GM06990 (cell line): Measurements from ENCODE around the gene CRYGA.

Experiments used
- DNase-seq: peaks from one replicate; pipeline ENCODE4 v3.0.0-alpha.2; 2011; ENCODE audit not compliant: insufficient read length; ENCODE audit errors: extremely low read depth
- H3K27me3 ChIP-seq: replicated peaks from 2 replicates; pipeline ENCODE4 v1.6.0; 2011; ENCODE audit warnings: low read length; ENCODE audit not compliant: control insufficient read depth, insufficient read depth
- H3K36me3 ChIP-seq: 2 replicates; pipeline ENCODE4 v1.5.1; 2011; ENCODE audit warnings: low read length; ENCODE audit not compliant: control insufficient read depth, insufficient read depth
- H3K4me3 ChIP-seq: replicated peaks from 2 replicates; pipeline ENCODE4 v1.5.1; 2011; ENCODE audit warnings: low read depth, mild to moderate bottlenecking, control low read depth, low read length
- TF ChIP-seq, protein P1 (sequence below): IDR thresholded peaks from 2 replicates; pipeline ENCODE4 v1.5.1; 2011; ENCODE audit warnings: low read length, control low read depth, mild to moderate bottlenecking, inconsistent platforms; ENCODE audit not compliant: insufficient read depth, poor library complexity, severe bottlenecking

CRYGA gene

DNA sequence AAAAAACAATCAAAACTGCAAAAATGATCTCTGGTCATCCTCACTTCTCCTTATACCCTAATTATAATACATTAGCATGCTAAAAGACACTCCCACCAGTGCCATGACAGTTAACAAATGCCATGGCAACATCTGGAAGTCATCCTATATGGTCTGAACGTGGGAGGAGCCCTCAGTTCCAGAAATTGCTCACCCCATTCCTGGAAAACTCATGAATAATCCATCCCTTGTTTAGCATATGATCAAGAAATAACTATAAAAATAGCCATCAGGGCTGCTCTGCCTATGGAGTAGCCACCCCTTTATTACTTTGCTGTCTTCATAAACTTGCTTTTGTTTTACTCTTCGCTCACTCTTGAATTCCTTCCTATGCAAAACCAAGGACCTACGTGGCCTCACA, 32.1 kb upstream of the CRYGA start:
- TF ChIP-seq, protein P1, sequence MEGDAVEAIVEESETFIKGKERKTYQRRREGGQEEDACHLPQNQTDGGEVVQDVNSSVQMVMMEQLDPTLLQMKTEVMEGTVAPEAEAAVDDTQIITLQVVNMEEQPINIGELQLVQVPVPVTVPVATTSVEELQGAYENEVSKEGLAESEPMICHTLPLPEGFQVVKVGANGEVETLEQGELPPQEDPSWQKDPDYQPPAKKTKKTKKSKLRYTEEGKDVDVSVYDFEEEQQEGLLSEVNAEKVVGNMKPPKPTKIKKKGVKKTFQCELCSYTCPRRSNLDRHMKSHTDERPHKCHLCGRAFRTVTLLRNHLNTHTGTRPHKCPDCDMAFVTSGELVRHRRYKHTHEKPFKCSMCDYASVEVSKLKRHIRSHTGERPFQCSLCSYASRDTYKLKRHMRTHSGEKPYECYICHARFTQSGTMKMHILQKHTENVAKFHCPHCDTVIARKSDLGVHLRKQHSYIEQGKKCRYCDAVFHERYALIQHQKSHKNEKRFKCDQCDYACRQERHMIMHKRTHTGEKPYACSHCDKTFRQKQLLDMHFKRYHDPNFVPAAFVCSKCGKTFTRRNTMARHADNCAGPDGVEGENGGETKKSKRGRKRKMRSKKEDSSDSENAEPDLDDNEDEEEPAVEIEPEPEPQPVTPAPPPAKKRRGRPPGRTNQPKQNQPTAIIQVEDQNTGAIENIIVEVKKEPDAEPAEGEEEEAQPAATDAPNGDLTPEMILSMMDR, result no peak
- DNase-seq, result no peak
- no peak overlapping the region for H3K4me3 ChIP-seq

DNA sequence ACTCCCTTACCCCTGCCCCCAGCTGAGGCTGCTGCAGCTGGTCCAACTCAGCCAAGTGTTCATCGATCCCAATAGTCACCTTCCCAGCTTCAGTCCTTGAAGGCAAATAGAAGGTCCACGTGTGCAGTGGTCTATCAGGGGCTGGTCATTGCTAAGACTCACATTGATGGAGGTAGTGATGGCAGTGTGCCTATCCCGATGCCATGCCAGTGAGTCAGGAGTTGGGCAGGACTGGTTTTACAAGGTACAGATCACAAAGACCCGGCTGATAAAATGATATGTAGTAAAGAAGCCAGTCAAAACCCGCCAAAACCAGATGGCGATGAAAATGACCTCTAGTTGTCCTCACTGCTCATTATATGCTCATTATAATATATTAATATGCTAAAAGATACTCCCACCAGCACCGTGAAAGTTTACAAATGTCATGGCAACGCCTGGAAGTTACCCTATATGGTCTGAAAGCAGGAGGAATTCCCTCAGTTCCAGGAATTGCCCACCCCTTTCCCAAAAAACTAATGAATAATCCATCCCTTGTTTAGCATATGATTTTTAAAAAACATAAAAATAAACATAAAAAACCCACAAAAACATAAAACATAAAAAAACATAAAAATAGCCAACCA, 29.3 kb upstream of the CRYGA start:
- no peak overlapping the region for H3K4me3 ChIP-seq
- TF ChIP-seq, protein P1, result no peak
- DNase-seq, result no peak

More for the DNA sequence above, 32.1 kb upstream of the CRYGA start:
- Histone ChIP-seq H3K36me3 (no peaks in the 10 kb centered on the region), H3K27me3 (no peaks in the 10 kb centered on the region)

DNA sequence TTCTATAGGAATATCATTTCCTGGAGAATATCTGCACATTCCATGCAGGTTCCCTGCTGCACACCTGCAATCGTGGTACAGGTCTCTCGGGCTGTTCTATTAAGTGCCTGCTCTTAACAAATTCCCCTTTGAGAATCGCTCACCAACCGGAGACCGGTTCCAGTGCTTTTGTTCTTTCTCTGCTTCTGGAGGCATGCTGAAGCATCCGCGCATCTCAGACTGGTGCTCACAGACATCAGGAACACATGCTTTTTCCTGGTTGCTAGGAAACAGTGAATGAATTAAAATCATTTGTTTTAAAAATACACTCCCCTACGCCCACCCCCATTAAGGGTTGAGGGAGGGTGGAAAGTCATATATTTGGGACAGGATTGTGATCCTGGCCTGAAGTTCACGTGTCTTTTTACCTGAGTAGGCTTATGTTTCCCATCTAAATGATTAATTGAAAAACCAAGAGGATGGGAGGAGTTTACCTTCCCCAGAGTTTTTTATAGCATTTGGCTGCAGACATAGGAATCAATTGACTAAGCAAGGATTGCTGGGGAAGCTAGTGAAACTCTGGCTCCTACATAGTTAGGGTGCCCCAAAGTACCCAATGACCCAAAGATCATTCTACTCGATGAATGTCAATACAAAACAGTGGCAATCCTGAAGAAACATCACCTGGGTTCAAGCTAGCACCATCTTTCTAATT, 26.6 kb upstream of the CRYGA start, which contains the start of gene C2orf80:
Gene C2orf80, minus strand, starts transcription at position 221 of the 694 bp plus-strand sequence. CDS start 3,044 bp downstream, outside the sequence.
- no peaks in the 10 kb centered on the region for H3K27me3 ChIP-seq
- H3K36me3 ChIP-seq, result no peaks in the 10 kb centered on the region
- DNase-seq, result no peak
- TF ChIP-seq, protein P1, result no peak
- H3K4me3 ChIP-seq, result no peak within 1 kb of the TSS

More for the DNA sequence above, 29.3 kb upstream of the CRYGA start:
- no peaks in the 10 kb centered on the region for H3K36me3 ChIP-seq
- no peaks in the 10 kb centered on the region for H3K27me3 ChIP-seq

DNA sequence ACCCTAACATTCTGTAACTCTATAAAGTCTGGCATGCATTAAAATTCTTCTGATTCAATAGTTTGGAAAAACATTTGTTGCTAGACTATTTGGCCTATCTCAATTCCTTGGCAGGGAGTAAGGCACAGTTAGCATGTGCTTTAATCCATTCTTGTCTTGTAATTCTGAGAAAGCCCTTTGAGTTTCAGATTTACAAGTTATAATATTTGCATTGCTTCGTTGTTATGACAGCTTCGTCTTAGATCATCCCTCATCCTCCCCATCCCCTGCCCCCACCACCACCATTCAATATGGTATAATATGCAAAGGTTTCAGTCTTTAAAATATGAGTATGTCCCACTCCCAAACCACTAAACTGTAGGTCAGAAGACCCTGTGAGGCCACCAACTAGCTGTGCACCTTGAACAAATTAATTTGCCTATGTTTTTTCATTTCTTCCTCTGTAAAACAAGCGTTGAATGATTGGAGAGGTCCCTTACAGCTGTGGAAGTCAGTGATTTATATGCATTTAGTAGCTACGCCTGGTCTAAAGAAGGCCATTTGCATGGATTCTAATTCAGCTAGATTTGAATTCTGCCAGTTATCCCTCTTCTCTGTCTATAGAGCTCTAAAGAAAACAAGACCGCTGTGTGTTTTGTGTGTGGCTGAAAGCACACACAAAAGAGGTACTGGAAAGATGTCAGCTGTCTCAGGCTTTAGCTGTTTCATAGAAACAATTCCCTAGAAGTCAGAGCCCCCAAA, 25.9 kb upstream of the CRYGA start:
- TF ChIP-seq, protein P1, result no peak
- Histone ChIP-seq H3K4me3 (no peak overlapping the region), H3K27me3 (no peaks in the 10 kb centered on the region; the same call in 1 of the 2 replicates), H3K36me3 (no peaks in the 10 kb centered on the region)
- DNase-seq, result no peak

DNA sequence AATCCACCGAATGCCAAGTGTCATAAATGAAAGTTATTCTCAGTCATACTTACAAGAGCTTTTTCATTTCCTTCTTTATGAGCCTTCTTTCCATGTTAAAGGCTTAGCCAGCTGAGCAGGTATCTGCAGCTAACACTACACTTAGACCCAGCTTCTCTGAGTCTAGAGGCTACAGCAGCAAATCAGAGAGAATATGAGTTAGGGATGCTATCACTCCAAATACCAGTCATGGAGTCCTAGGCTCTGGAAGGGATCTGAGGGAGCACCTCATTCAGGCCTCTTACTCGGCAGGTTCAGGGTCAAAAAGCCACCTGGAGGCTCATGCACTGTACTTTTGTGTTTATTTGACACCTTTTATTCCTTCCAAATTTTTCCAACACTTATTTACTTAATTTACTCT, 23.5 kb upstream of the CRYGA start:
- Histone ChIP-seq H3K36me3 (no peaks in the 10 kb centered on the region), H3K27me3 (no peaks in the 10 kb centered on the region; the same call in 1 of the 2 replicates), H3K4me3 (no peak overlapping the region)
- DNase-seq, result no peak
- TF ChIP-seq, protein P1, result no peak
